Measurements from ENCODE around the gene SHB.

The SHB gene

DNA sequence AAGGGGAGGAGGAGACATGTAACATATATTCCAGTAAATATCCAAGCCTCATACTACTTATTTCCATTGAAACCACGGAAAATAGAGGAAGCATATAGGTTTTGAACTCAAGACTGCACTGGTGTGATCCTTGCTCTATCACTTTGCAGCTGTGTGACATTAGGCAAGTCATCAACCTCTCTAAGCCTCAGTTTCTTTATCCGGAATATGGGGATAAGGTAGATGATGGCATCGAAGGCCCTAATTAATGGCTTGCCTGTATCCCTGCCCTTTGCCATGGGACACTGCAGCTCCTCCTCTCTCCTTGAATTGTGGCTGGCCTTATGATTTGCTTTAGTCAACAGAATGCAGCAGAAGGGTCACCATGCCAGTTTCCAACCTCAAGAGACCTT lies 6.9 kb downstream of the SHB start:
- Histone ChIP-seq H3K9me3 (ENCODE audit: control insufficient read depth, insufficient read depth, low read length) (no peaks in the 10 kb centered on the region), H3K4me1 (ENCODE audit: insufficient read depth, low read length) (peaks cover 51% of the 10 kb centered on the region), H3K9ac (ENCODE audit: low read depth, low read length) (no peak overlapping the region), H3K36me3 (ENCODE audit: insufficient read depth, low read length) (no peaks in the 10 kb centered on the region)

DNA sequence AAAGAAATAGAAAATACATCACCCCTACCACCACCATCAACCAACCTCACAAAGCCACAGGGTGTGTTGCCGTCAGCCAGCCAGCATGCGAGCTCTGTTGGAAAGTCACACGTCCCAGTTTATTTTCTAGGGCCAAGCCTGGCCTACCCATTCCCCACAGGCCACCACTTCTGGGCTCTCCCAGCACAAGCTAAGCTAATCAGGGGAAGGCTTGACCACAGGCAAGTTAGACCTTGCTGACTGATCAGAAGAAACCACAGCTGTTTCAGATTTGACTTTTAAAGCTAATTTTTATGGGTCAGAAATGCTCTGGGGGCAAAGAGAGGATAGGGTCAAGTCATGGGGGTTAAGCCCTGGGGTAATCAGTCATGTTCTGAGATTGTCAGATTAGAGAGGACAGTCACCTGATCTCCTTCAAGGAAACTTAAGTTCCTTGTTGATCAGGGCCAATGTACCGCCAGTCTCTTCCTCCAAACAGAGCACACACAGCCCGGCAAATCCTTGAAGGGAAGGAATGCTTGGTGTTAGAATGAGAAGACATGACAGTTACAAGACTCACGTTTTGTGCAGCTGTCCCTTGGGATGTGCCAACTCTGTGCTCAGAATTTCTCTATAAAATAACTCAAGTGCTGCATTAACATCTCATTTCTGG lies 7.6 kb downstream of the SHB start:
- Histone ChIP-seq H3K36me3 (ENCODE audit: insufficient read depth, low read length) (no peaks in the 10 kb centered on the region), H3K9ac (ENCODE audit: low read depth, low read length) (no peak overlapping the region)

DNA sequence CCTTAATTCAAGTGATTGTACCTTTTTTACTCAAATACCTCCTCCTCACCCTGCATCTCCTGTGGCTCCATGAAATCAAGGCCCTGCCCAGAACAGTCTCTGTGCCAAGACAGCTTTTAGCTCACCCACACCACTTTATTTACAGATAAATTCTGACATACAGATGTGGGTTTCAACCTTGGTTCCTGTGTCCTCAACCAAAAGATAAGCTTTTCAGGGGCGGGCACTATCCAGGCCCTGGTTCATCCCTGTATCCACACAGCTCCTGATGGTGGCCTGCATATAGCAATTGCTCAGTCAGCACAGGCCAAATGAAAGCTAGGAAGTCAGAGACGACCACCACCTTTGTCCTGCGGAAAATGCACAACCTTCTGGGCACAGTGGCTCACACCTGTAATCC lies 8.3 kb downstream of the SHB start:
- H3K36me3 ChIP-seq (ENCODE audit: insufficient read depth, low read length), result no peaks in the 10 kb centered on the region
- H3K4me1 ChIP-seq (ENCODE audit: insufficient read depth, low read length), result peaks cover 48% of the 10 kb centered on the region
- no peak overlapping the region for H3K9ac ChIP-seq (ENCODE audit: low read depth, low read length)
- no peaks in the 10 kb centered on the region for H3K9me3 ChIP-seq (ENCODE audit: control insufficient read depth, insufficient read depth, low read length)

More for the DNA sequence above, 7.6 kb downstream of the SHB start:
- H3K4me1 ChIP-seq (ENCODE audit: insufficient read depth, low read length), result peaks cover 56% of the 10 kb centered on the region
- no peaks in the 10 kb centered on the region for H3K9me3 ChIP-seq (ENCODE audit: control insufficient read depth, insufficient read depth, low read length)

DNA sequence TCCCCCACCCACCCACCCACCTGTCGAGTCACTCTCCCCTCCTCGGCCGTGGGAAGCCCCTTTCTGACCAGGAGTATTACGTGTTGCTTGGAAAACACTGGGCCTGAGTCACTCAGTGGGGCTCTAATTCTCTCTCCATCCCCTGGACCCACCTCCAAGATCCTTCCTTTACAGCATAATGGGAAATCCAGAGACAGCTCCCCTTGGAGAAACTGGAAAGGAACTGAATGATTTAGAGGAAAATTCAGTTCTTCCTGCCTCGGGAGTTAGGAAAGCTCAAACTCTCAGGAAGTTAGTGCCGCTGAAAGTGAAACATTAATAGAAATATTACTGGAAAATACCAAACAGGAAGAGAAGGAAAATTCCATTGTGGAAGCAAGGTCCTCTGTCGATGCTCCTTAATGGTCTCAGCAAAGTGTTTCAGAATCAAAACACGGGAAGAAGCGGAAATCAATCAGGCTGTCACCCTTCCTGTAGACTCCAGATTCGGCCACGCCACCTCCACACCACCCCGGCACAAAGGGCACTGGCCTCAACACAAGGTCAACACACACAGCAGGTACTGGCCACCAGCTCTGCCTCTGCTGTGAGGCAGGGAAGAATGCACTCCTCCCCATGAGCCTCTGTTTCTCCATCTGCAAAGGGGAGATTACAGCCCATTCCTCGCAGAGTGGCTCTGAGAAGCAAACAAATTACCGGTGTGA lies 9.6 kb downstream of the SHB start:
- H3K36me3 ChIP-seq (ENCODE audit: insufficient read depth, low read length), result no peaks in the 10 kb centered on the region
- peaks cover 42% of the 10 kb centered on the region for H3K4me1 ChIP-seq (ENCODE audit: insufficient read depth, low read length)
- H3K9ac ChIP-seq (ENCODE audit: low read depth, low read length), result no peak overlapping the region
- H3K9me3 ChIP-seq (ENCODE audit: control insufficient read depth, insufficient read depth, low read length), result no peaks in the 10 kb centered on the region

DNA sequence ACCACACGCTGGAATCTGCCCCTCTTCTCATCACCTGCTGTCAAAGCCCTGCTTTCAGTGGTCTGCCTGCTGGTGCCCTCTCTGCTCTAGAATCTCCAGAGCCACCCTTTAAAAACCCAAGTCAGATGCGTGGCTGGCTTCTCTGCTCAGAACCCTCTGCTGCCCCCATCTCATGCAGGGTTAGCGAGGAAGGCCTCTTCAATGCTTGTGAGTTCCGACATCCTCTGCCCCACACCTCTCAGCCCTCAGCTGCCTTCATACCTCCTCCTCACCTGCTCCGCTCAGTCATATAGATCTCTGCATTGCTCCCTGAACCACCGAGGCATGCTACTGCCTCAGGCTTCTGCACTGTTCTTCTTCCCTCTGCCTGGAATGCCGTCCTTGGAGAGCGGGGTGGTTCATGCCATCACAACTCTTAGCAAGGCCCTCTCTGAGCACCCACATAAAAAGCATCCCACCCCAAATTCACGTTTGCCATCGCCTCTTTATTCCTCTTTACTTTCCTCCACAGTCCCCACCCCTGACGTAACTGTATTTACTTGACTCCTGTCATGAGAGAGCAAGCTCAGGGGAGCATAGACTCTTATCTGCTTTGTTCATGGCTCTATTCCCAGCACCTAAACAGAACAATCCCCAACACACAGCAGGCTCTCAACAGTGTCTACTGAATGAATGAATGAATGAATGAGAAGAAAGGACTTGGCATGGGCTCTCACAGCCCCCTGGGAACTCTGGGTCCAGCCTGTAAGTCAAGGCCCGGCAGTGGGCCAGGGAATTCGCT lies 10.4 kb downstream of the SHB start:
- Histone ChIP-seq H3K9me3 (ENCODE audit: control insufficient read depth, insufficient read depth, low read length) (no peaks in the 10 kb centered on the region), H3K4me1 (ENCODE audit: insufficient read depth, low read length) (peaks cover 38% of the 10 kb centered on the region), H3K9ac (ENCODE audit: low read depth, low read length) (no peak overlapping the region), H3K36me3 (ENCODE audit: insufficient read depth, low read length) (no peaks in the 10 kb centered on the region)

DNA sequence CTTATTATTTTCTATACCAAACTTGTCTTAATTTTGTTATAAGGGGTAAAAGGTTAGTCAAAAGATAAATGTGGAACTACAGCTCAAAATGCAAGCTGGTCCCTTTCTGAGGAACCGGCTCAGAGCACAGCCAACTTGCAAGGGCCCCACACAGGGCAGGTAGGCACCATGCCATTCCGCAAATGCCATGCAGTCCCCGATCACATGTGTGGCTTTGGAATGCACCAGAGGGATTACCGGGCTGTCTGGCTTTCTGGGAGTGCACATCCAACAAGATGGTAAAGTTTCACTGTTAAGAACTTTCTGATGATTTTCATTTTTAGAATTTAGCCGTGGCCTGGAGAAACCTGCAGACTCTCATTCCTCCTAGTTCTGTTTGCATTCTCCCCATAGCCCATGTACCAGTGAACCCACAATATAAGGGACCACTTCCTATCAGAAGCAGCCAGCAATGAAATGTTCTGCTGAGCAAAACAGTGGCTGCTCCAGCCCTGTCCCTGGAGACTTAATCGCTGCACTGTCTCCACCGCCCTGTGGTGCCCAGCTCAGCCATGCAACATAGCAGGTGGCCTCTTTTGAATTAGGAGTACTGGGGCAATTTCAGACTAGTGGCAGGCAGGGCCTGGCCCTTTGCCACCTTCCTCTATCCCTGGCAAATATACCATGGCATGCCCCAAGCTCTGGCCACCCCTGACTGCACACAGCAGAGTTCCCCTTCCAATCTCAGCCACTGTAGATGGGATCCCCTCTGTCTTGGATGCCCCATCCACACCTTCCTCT lies 11.4 kb downstream of the SHB start:
- H3K9ac ChIP-seq (ENCODE audit: low read depth, low read length), result no peak overlapping the region
- peaks cover 29% of the 10 kb centered on the region for H3K4me1 ChIP-seq (ENCODE audit: insufficient read depth, low read length)
- no peaks in the 10 kb centered on the region for H3K36me3 ChIP-seq (ENCODE audit: insufficient read depth, low read length)

DNA sequence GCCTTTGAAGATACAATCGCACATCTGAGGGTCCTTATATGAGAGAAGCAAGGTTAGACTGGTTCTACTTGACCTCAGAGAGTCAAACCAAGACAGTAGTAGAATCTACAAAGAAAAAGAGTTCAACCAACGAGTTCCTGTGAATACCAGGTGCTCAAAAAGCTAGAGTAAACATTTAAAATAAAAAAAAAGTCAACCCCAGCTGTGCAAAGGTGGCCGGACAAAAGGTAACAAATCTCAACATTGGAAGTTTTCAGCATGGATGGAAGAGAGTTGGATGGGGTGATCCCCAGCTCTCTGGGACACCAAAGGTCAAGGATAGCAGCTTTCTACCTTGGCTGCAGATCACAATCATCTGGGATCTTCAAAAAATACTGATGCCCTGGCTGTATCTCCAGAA lies 14.4 kb downstream of the SHB start:
- Histone ChIP-seq H3K36me3 (ENCODE audit: insufficient read depth, low read length) (no peaks in the 10 kb centered on the region), H3K9ac (ENCODE audit: low read depth, low read length) (no peak overlapping the region), H3K4me1 (ENCODE audit: insufficient read depth, low read length) (peaks cover 28% of the 10 kb centered on the region), H3K9me3 (ENCODE audit: control insufficient read depth, insufficient read depth, low read length) (no peaks in the 10 kb centered on the region)

More for the DNA sequence above, 11.4 kb downstream of the SHB start:
- no peaks in the 10 kb centered on the region for H3K9me3 ChIP-seq (ENCODE audit: control insufficient read depth, insufficient read depth, low read length)

DNA sequence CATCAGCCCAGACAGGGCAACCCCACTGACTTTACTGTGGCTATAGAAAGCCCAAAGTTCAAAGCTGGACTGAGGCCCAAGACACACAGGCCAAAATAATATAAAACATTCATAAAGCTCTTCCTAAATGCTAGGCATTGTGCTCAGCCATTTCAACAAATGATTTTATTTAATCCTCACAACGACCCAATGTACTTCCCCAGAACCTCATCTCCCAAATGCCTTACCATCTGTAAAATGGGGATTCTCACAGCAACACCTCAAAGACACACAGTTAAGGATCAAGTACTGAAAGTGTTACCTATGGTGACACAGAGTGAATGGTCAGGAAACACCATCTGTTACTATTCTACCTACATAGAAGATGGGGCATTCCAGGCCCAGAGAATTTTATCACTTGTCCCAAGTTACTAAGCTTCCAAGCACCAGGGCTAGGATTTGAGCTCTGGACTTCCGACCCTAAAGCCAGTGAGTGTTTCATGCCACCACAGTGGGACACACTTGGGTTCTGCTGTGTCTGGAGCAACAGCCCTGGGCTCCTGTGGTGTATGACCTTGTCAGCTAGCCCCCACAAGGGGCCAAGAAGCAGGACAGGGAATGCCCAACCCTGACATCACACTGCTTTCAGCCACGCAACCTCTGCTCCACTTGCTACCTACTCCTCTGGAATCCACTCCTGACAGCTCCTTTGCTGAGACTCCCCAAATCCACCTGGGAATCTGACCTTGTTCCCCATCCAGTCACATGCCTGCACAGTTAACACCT lies 15.1 kb downstream of the SHB start:
- H3K9ac ChIP-seq (ENCODE audit: low read depth, low read length), result no peak overlapping the region
- no peaks in the 10 kb centered on the region for H3K36me3 ChIP-seq (ENCODE audit: insufficient read depth, low read length)
- H3K4me1 ChIP-seq (ENCODE audit: insufficient read depth, low read length), result peaks cover 24% of the 10 kb centered on the region

DNA sequence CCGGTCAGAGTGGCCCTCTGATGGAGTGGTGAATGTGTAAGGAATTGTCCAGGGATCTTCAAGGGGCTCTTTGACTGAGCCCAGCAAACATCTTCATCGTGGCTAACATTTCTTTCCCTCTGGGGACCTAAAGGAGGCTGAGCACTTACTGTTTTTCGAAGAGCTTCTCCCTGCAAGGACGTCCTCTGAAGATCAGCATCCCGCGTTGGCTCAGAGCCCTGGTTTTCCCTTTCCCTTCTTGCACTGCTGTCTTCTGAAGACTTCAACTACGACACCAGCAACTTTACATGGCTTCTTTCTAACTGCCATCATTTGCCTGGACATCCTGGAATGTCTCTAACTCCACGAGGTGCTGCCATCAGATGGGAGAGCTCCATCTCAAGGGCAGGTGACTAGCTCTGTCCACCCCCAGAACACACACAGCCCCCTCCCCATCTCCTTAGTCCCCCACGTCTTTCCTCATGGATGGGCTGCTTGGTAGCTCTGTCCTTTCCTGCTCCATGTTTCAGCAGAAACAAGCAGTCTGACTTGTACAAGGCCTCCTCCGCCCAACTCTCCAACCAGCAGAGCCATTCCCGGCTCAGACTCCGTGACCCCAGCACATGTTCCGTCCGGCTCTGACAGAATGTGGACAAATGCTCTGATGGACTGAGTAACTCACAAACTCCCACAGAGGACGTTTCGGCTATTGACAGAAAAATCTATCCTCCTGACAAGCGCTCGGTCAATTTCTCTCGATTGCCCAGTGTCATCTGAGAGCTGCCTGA lies 17.1 kb downstream of the SHB start:
- Histone ChIP-seq H3K9me3 (ENCODE audit: control insufficient read depth, insufficient read depth, low read length) (no peaks in the 10 kb centered on the region), H3K4me1 (ENCODE audit: insufficient read depth, low read length) (peaks cover 30% of the 10 kb centered on the region), H3K36me3 (ENCODE audit: insufficient read depth, low read length) (no peaks in the 10 kb centered on the region), H3K9ac (ENCODE audit: low read depth, low read length) (no peak overlapping the region)

More for the DNA sequence above, 15.1 kb downstream of the SHB start:
- H3K9me3 ChIP-seq (ENCODE audit: control insufficient read depth, insufficient read depth, low read length), result no peaks in the 10 kb centered on the region

DNA sequence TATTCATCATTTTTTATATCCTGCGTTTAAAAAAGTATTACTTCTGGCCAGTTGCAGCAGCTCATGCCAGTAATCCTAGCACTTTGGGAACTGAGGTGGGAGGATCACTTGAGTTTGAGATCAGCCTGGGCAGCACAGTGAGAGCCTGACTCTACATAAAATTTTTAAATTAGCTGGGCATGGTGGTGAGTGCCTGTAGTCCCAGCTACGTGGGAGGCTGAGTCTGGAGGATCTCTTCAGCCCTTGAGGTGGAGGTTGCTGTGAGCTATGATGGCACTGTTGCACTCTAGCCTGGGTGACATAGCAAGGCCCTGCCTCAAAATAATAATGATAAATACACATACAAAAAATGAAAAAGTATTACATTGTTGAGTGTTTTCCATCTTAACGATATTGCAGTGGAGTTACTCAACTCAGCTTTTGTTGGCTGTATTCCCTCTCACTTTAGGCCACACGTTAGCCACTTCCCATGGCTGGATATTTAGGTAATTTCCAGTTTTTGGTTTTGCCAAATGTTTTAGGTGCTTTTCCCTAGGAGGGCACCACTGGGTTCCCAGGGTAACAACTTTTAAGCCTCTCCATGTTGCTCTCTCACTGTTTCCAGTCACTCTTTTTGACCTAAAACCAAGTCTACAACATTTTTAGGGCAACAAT lies 20.6 kb downstream of the SHB start:
- Histone ChIP-seq H3K36me3 (ENCODE audit: insufficient read depth, low read length) (no peaks in the 10 kb centered on the region), H3K4me1 (ENCODE audit: insufficient read depth, low read length) (peaks cover 36% of the 10 kb centered on the region), H3K9ac (ENCODE audit: low read depth, low read length) (no peak overlapping the region), H3K9me3 (ENCODE audit: control insufficient read depth, insufficient read depth, low read length) (no peaks in the 10 kb centered on the region)

DNA sequence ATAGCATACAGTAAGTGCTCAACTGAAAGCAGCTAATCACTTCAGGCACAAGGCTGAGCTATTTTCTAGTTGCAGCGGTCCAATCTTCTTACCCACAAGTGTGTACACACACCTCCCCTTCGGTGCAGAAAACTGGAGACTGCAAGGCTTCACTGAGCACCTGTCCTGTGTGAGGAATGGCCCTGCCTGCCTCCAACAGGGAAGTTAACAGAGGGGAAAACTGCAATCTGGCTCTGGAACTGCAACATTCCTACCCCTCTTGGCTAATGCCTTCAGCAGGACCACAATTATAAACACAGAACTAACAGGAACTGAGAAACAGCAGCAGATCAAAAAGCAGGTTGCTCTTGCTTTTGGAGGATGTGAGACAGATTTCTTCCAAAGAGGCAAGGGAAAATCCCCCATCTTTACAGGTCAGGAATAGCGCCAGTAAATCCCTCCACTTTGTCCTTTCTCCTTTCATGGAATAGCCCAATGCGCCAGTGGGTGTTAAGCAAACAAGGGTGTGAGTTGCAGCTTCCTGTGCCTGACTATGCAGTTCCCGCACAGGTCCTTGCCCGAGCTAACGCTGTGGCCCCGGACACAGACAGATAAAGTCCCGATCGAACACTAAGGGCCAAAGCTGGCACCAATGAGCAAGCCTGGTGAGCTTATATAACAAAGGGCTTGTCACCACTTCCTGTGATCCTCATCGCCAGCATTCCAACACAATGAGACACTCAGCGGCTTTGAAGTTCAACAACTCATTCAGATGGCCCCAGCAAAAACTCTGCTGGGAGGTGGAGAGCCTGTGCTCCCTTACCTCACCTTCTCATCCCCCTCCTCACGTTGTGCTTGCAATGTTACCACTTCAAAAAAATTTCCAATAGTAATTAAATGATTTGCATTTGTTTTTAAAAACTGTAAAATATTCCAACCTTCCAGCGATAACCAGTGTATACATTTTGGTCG lies 21.5 kb downstream of the SHB start:
- peaks cover 43% of the 10 kb centered on the region for H3K4me1 ChIP-seq (ENCODE audit: insufficient read depth, low read length)
- peak overlapping the region; percentile 12; the same call in 1 of the 2 replicates for H3K9ac ChIP-seq (ENCODE audit: low read depth, low read length)

More for the DNA sequence above, 21.5 kb downstream of the SHB start:
- Histone ChIP-seq H3K36me3 (ENCODE audit: insufficient read depth, low read length) (no peaks in the 10 kb centered on the region), H3K9me3 (ENCODE audit: control insufficient read depth, insufficient read depth, low read length) (no peaks in the 10 kb centered on the region)

Data from ES-I3 (cell line).